Aorta (tissue), 5 donors: Measurements from ENCODE around the gene BTBD9. TPM values are rescaled to one million over a fixed set of nuclear protein-coding genes. Genes with fewer than 3 reads are reported as not detected.

Experiments
- ATAC-seq: fragments of 200-7000 bp; cut with Tn5 transposase; one replicate; pipeline ENCODE4 v1.9.1; 2022; ENCODE audit warnings: moderate library complexity; ENCODE audit not compliant: low FRiP score
- DNase-seq, 2 donors: peaks; one replicate each; pipeline ENCODE4 v3.0.0-alpha.2; 2020
- H3K27ac ChIP-seq, 2 donors: one replicate each; pipeline ENCODE4 v1.5.1; 2013; ENCODE audit warnings: low read length in 2 of 2, mild to moderate bottlenecking in 2 of 2, moderate library complexity in 2 of 2, control low read depth in 1 of 2, inconsistent platforms in 1 of 2, low read depth in 1 of 2
- H3K27me3 ChIP-seq, 2 donors: one replicate each; pipeline ENCODE4 v1.6.1; 2013; ENCODE audit warnings: control low read depth in 1 of 2, low read length in 1 of 2, mild to moderate bottlenecking in 1 of 2, moderate library complexity in 1 of 2; ENCODE audit not compliant: insufficient read depth in 2 of 2, control insufficient read depth in 1 of 2
- H3K36me3 ChIP-seq, 2 donors: one replicate each; pipeline ENCODE4 v1.6.1; 2013; ENCODE audit warnings: control low read depth in 1 of 2, low read length in 1 of 2, mild to moderate bottlenecking in 1 of 2; ENCODE audit not compliant: insufficient read depth in 2 of 2, control insufficient read depth in 1 of 2
- H3K4me1 ChIP-seq, 2 donors: one replicate each; pipeline ENCODE4 v1.6.1; 2013; ENCODE audit warnings: low read length in 2 of 2, control low read depth in 1 of 2, mild to moderate bottlenecking in 1 of 2, moderate library complexity in 1 of 2; ENCODE audit not compliant: insufficient read depth in 2 of 2, control insufficient read depth in 1 of 2
- H3K4me3 ChIP-seq, 2 donors: one replicate each; pipeline ENCODE4 v1.5.1; 2013; ENCODE audit warnings: low read length in 2 of 2, control low read depth in 1 of 2, mild to moderate bottlenecking in 1 of 2
- H3K9me3 ChIP-seq: one replicate; pipeline ENCODE4 v1.6.1; 2013; ENCODE audit warnings: mild to moderate bottlenecking, low read length; ENCODE audit not compliant: control insufficient read depth
- WGBS, 2 donors: extraction: QIAGEN DNeasy Blood & Tissue Kit; methylation state at CpG; one replicate each; pipeline ENCODE4 v1.1.7; 2013; 5-methylcytosine and 5-hydroxymethylcytosine counted together
- intact Hi-C, 2 donors: fragments of 100-400 bp; cut with DNase I; formaldehyde crosslinking; loops; one replicate each; pipeline versions ENCODE4 v1.14.2 to v1.15.0; 2022
- polyA plus RNA-seq, 2 donors: library from polyadenylated mRNA; stranded (reverse); fragments of 200-250 nt; gene quantifications; one replicate each; pipeline ENCODE4 v1.2.3, GENCODE V29; 2013
- total RNA-seq, 2 donors: library from RNA; stranded (reverse); fragmentation: NEBNext Ultra II Directional; extraction: Animal tissue kit (Norgen Biotek cat#: 25700); gene quantifications; one replicate each; pipeline ENCODE4 v1.2.1, GENCODE V29; 2021
- donor health status: healthy with polysubstance abuse.
- donor health status: Bipolar disorder and iron deficiency.
- donor health status: DM: no; HTN: no; CAD: no.
- donor health status: DM: no; HTN: no; CAD: no.
- donor health status: DM: yes; HTN: yes; CAD: no.

The BTBD9 gene
- total and polyA plus RNA-seq, 4 donors = 1.5 to 23.6 (median 12.4) TPM

DNA sequence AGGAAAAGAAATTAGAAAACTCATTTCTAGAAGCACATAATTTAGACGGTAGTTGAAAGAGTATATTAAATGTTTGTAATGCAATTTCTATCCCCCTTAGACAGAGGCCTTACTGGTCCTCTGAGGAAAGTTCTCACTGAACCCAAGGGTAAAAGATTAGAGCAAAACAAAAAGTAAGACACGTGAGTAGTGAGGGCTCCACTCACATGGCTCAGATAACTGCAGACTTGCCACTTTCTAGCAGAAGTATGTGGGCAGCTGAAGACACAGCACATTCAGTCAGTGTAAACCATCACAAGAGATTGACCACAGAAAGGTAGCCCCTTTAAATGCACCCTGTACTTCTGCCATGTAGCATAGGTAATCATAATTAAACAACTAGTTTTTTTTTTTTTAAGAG, 193.8 kb downstream of the BTBD9 start:
- Histone ChIP-seq H3K36me3 (no peaks in the 10 kb centered on the region), H3K4me3 (no peak overlapping the region), H3K27ac (no peak overlapping the region), H3K9me3 (no peaks in the 10 kb centered on the region), H3K4me1 (peaks cover 2 to 3% of the 10 kb centered on the region in 2 donors), H3K27me3 (no peaks in the 10 kb centered on the region)
- ATAC-seq = no peak
- 49 to 53% methylated on average over 2 of the region's 2 CpGs for WGBS, 2 donors
- intact Hi-C loops = no loop called here
- no peak for DNase-seq

DNA sequence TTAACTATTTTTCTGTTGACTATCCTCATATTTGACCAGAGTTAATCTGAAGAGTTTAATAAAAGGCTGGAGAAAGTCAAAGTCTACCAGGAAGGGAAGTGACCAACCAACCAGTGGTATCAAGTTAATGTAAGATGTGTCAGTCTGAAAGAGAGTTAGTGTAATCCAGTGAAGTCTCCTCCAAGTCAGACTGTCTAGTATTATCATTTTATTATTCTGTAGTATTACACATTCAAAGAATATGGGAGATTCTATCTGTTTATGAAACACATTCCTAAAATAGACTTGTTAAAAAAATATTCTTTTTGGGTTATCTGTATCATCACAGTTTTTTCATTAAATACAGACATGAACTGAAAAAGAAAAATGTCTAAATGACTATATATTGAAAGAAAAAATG, 194.4 kb downstream of the BTBD9 start:
- no peak overlapping the region for H3K4me3 ChIP-seq
- H3K4me1 ChIP-seq = peaks cover 2 to 3% of the 10 kb centered on the region in 2 donors
- H3K36me3 ChIP-seq = no peaks in the 10 kb centered on the region
- no peaks in the 10 kb centered on the region for H3K27me3 ChIP-seq
- intact Hi-C loops = no loop called here
- DNase-seq (no peak), ATAC-seq (no peak)
- no peak overlapping the region for H3K27ac ChIP-seq
- no peaks in the 10 kb centered on the region for H3K9me3 ChIP-seq

DNA sequence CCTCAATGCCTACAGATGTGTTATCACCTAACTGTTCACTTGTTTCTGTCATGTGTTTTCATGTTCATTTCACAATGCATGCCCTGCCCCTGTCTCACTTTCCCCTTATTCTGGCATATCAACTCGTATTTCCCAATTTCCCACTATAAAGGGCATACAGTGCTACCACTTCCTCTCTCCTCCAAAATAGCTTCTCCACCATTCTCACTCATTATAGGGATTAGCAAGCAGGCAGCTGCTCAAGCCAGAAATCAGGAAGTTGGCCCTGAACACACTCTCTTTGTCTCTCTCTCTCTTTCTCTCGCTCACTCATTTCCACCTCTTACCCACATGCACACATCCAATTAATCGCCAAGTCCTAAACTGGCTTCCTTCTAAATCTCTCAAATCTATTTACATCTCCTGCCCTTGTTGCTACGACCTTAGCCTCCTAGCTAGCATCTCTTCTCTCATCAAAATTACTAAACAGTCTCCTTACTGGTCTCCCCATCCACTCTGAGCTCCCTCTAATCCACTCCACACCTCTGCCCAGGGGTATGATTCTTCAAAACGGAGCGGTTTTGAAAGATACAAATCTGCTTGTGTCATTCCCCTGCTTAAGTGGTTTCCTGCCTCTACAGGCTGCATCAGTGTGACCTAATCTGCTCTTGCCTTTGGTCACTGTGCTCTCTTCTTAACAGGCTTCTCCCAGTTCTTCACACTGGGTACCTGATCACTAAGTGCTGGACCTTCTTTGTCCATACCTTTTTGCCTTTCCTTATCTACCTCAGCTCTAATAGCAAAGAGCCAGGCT, 196.2 kb downstream of the BTBD9 start:
- Histone ChIP-seq H3K27me3 (no peaks in the 10 kb centered on the region), H3K4me1 (peaks cover 2 to 3% of the 10 kb centered on the region in 2 donors), H3K36me3 (no peaks in the 10 kb centered on the region), H3K4me3 (no peak overlapping the region), H3K27ac (no peak overlapping the region), H3K9me3 (no peaks in the 10 kb centered on the region)
- no peak for ATAC-seq
- WGBS, 2 donors = 89 to 90% methylated on average over 6 of the region's 6 CpGs
- intact Hi-C loops = no loop called here
- no peak for DNase-seq

DNA sequence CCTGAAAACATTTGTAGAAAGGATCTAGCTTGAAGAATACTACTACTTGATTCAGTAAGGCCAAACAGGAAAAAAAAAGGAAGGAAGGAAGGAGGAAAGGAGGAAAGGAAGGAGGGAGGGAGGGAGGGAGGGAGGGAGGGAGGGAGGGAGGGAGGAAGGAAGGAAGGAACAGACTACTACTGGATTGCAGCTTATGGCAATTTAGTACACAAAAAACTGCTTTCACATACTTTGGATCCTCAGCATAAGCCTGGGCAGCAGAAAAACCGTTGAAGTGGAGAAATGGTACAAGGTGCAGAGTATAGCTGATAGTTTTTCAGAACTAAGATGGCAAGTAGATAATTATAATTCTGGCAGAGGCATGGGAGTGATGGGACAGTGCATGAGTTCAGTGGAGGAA, 201.6 kb downstream of the BTBD9 start:
- no peaks in the 10 kb centered on the region for H3K9me3 ChIP-seq
- no peaks in the 10 kb centered on the region for H3K27me3 ChIP-seq
- H3K4me1 ChIP-seq = no peaks in the 10 kb centered on the region
- H3K36me3 ChIP-seq = no peaks in the 10 kb centered on the region
- DNase-seq = no peak
- no peak overlapping the region for H3K4me3 ChIP-seq
- ATAC-seq = no peak
- H3K27ac ChIP-seq = no peak overlapping the region
- intact Hi-C loops = no loop called here
- WGBS, 2 donors = 63 to 69% methylated on average over 1 of the region's 1 CpG

DNA sequence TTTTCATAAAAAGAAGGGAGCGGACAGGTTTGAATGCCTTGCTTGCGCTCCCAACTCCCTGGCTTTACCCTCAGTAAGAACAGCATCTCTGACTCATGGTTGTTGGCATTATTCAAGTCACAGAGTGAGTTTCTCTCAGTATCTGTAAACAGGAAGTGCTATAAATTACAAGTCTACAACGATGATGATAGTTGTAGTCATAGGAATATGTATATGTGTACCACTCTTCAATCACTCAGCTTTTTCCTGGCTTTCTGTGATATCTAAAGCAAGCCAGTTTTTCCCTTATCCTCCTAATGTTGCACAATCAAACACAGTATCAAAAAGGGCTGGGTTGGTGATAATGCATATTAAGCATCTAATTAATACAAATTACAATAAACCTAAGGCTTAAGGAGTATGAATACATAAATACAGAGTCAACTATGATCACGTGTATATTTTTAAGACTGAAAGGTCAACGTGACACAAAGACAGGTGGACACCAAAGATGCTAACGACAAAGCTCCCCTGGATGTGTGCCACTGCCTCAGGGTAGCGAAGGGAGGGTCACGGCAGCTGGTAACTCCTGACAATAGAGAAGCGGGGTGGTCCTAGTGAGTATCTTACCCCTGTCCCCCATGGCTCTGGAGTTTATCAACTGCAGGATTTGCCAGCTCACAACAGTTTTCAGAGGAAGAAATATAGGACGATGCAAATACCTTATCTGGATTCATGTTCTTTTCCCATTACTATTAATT, 202.8 kb downstream of the BTBD9 start:
- ATAC-seq = no peak
- Histone ChIP-seq H3K27ac (no peak overlapping the region), H3K4me3 (no peak overlapping the region), H3K9me3 (no peaks in the 10 kb centered on the region), H3K27me3 (no peaks in the 10 kb centered on the region), H3K36me3 (no peaks in the 10 kb centered on the region), H3K4me1 (no peaks in the 10 kb centered on the region)
- DNase-seq = no peak
- intact Hi-C loops = no loop called here
- WGBS, 2 donors = 81 to 82% methylated on average over 10 of the region's 10 CpGs

DNA sequence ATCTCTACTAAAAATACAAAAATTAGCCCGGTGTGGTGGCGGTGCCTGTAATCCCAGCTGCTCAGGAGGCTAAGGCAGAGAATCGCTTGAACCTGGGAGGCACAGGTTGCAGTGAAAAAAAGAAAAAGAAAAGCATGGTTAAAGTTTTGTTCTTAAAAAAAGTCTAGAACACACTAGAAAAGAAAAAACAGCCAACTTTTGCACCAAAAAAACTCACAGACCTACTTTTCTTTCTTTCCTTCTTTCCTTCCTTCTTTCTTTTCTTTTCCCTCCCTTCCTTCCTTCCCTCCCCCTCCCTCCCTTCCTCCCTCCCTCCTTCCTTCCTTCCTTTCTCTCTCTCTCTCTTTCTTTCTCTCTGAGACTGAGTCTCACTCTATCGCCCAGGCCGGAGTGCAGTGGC, 204.4 kb downstream of the BTBD9 start:
- no peaks in the 10 kb centered on the region for H3K4me1 ChIP-seq
- intact Hi-C loops = no loop called here
- H3K27me3 ChIP-seq = no peaks in the 10 kb centered on the region
- no peaks in the 10 kb centered on the region for H3K36me3 ChIP-seq
- WGBS, 2 donors = 97 to 99% methylated on average over 3 to 5 of the region's 5 CpGs
- no peaks in the 10 kb centered on the region for H3K9me3 ChIP-seq
- DNase-seq = no peak
- no peak overlapping the region for H3K27ac ChIP-seq
- H3K4me3 ChIP-seq = no peak overlapping the region
- no peak for ATAC-seq

DNA sequence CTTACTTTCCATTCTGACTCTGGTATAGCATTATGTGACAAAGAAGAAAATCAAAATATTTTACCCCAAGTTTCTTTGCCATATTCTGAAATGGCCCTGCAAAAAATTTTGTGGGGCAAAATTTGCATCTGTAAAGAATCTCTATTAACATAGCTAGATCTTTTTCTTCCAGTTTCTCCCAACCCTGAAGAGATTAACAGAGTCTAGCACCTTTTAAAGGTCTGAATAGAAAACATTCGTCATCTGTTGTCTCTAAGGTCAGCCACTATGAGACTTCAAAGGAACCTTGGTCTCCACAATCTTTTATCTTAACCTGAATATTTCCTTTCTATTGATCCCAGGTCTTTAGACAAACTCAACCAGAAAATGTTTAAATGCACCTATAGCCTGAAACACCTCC, 205.7 kb downstream of the BTBD9 start:
- Histone ChIP-seq H3K27ac (no peak overlapping the region), H3K4me3 (no peak overlapping the region), H3K4me1 (no peaks in the 10 kb centered on the region), H3K36me3 (no peaks in the 10 kb centered on the region), H3K9me3 (no peaks in the 10 kb centered on the region), H3K27me3 (no peaks in the 10 kb centered on the region)
- DNase-seq (no peak), ATAC-seq (no peak)
- intact Hi-C loops = no loop called here
- WGBS, 2 donors = 99 to 100% methylated on average over 1 of the region's 1 CpG

DNA sequence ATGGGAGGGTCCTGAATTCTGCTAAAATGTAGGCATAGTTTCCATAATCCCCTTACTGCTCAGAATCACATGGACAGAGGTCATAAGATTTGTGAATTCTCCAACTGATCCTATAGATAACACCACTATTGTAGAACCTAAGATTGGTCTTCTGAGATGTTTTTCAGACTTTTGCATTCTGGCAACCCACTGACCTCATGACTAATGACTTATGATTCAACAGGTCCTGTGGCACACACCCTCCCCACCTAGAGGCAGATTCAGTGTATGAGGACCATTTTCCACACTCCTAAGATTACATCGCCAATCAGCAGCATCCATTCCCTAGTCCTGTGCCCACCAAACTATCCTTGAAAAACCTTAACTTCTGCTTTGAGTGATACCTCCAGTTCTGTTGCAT, 207.2 kb downstream of the BTBD9 start:
- 97 to 100% methylated on average over 1 of the region's 1 CpG for WGBS, 2 donors
- DNase-seq = no peak
- intact Hi-C loops = no loop called here
- Histone ChIP-seq H3K4me1 (no peaks in the 10 kb centered on the region), H3K4me3 (no peak overlapping the region), H3K27me3 (no peaks in the 10 kb centered on the region), H3K27ac (no peak overlapping the region), H3K9me3 (no peaks in the 10 kb centered on the region), H3K36me3 (no peaks in the 10 kb centered on the region)
- no peak for ATAC-seq

DNA sequence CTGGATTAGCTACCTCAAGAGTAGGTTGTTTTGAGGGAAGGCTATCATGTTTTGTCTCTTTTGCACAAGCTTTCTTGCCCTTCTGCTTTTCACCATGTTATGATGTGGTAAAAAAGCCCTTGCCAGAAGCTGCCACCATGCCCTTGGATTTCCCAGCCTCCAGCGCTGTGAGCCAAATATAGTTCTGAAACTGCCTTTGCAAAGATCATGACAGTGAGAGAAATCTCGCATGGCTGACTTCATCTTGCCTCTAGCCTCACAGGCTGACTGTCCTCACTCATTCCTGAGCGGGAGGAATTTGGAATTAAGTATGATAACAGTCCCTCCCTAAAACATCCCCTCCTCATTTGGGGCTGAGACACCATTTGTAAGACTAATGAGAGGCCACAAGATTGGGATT, 207.7 kb downstream of the BTBD9 start:
- DNase-seq (no peak), ATAC-seq (no peak)
- Histone ChIP-seq H3K4me1 (no peaks in the 10 kb centered on the region), H3K27ac (no peak overlapping the region), H3K36me3 (no peaks in the 10 kb centered on the region), H3K9me3 (no peaks in the 10 kb centered on the region), H3K4me3 (no peak overlapping the region), H3K27me3 (no peaks in the 10 kb centered on the region)
- intact Hi-C loops = no loop called here
- 93 to 96% methylated on average over 3 of the region's 3 CpGs for WGBS, 2 donors
